ENCODE data around the gene DOCK2.

DOCK2 gene

GRCh38 chr5:169591636-169592035 is 45.4 kb upstream of the DOCK2 start (continued):
- TF ChIP-seq REST (tag by site-specific recombination; IDR thresholded peaks at IDR 0.05) = no peak

GRCh38 chr5:169592937-169593650 is 44.0 kb upstream of the DOCK2 start:
- H3K4me3 ChIP-seq (ENCODE audit: low read depth, low read length) = no peak overlapping the region
- TF ChIP-seq ZNF292 (tag by site-specific recombination; IDR thresholded peaks at IDR 0.05; ENCODE audit: borderline replicate concordance, low read depth) (no peak), PRDM1 (tag by site-specific recombination; IDR thresholded peaks at IDR 0.05) (peak; percentile 37; the same call in 1 of the 2 replicates)
- H3K36me3 ChIP-seq (ENCODE audit: control insufficient read depth in 2 of 2, insufficient read depth in 1 of 2, low read length in 2 of 2) = peaks cover 81 to 98% of the 10 kb centered on the region in 2 experiments
- POLR2A ChIA-PET = interaction anchor here (0.7 kb wide), 1 partner anchor 634 kb away, joined by 3 read pairs; no protein-coding TSS in a partner anchor
- no peaks in the 10 kb centered on the region for H3K4me1 ChIP-seq (ENCODE audit: control insufficient read depth, insufficient read depth, low read length)
- CTCF ChIA-PET = interaction anchor here (0.6 to 1.3 kb wide), 2 partner anchors 12 to 762 kb away, joined by 3 to 7 read pairs; no protein-coding TSS in a partner anchor
- no peaks in the 10 kb centered on the region for H3K9me3 ChIP-seq (ENCODE audit: control insufficient read depth, insufficient read depth, low read depth, low read length)
- H3K27ac ChIP-seq (ENCODE audit: extremely low read depth, low read depth, low read length) = no peak overlapping the region

GRCh38 chr5:169595172-169595820 is 41.8 kb upstream of the DOCK2 start:
- ChIA-PET POLR2A (no interaction called here), CTCF (no interaction called here)
- Histone ChIP-seq H3K4me1 (ENCODE audit: control insufficient read depth, insufficient read depth, low read length) (no peaks in the 10 kb centered on the region), H3K27ac (ENCODE audit: extremely low read depth, low read depth, low read length) (no peak overlapping the region), H3K4me3 (ENCODE audit: low read depth, low read length) (no peak overlapping the region), H3K9me3 (ENCODE audit: control insufficient read depth, insufficient read depth, low read depth, low read length) (no peaks in the 10 kb centered on the region), H3K36me3 (ENCODE audit: control insufficient read depth in 2 of 2, insufficient read depth in 1 of 2, low read length in 2 of 2) (peaks cover 91 to 98% of the 10 kb centered on the region in 2 experiments)
- TF ChIP-seq ZNF639 (tag by site-specific recombination; IDR thresholded peaks at IDR 0.05) (no peak), ZNF610 (tag by site-specific recombination; IDR thresholded peaks at IDR 0.05; ENCODE audit: borderline replicate concordance) (no peak), ZNF280C (tag by site-specific recombination; IDR thresholded peaks at IDR 0.05) (no peak), ZNF266 (tag by site-specific recombination; IDR thresholded peaks at IDR 0.05; ENCODE audit: low read depth) (no peak), ZNF157 (tag by site-specific recombination; IDR thresholded peaks at IDR 0.05) (no peak), ZNF555 (tag by site-specific recombination; conservative IDR thresholded peaks at IDR 0.05) (no peak), BCL11A (tag by site-specific recombination; IDR thresholded peaks at IDR 0.05; ENCODE audit: low read depth) (no peak), ZSCAN16 (tag by site-specific recombination; IDR thresholded peaks at IDR 0.05) (no peak), ZFP41 (tag by site-specific recombination; IDR thresholded peaks at IDR 0.05; ENCODE audit: borderline replicate concordance) (no peak), GLI4 (tag by site-specific recombination; IDR thresholded peaks at IDR 0.05) (no peak), ZNF132 (tag by site-specific recombination; IDR thresholded peaks at IDR 0.05; ENCODE audit: borderline replicate concordance) (no peak), ZNF645 (tag by site-specific recombination; IDR thresholded peaks at IDR 0.05) (no peak), ZNF341 (tag by site-specific recombination; IDR thresholded peaks at IDR 0.05; ENCODE audit: low read depth) (no peak)

Data from HEK293 (cell line).